Measurements from ENCODE around the gene GADL1.

The GADL1 gene

GRCh38 chr3:30699927-30700326 is 194.5 kb downstream of the GADL1 start:
- Histone ChIP-seq H3K4me3 (no peak overlapping the region), H3K27me3 (no peaks in the 10 kb centered on the region), H3K4me1 (peaks cover 0 to 18% (median 11%) of the 10 kb centered on the region in 4 donors), H3K27ac (no peak overlapping the region), H3K36me3 (peaks cover 8 to 15% (median 10%) of the 10 kb centered on the region in 3 donors), H3K9me3 (peaks cover 0 to 5% (median 0%) of the 10 kb centered on the region in 3 donors)
- intact Hi-C loops (cut with DNase I; ENCODE audit: low total_unique reads) = no loop called here
- no peak for TF ChIP-seq CTCF (IDR thresholded peaks at IDR 0.05)
- DNase-seq = no peak

- no peak for TF ChIP-seq CTCF (IDR thresholded peaks at IDR 0.05)
- Histone ChIP-seq H3K4me1 (peaks cover 0 to 22% (median 12%) of the 10 kb centered on the region in 4 donors), H3K27me3 (no peaks in the 10 kb centered on the region), H3K36me3 (peaks cover 12 to 25% (median 18%) of the 10 kb centered on the region in 3 donors), H3K9me3 (peaks cover 0 to 5% (median 0%) of the 10 kb centered on the region in 3 donors), H3K4me3 (no peak overlapping the region), H3K27ac (no peak overlapping the region)
- intact Hi-C loops (cut with DNase I; ENCODE audit: low total_unique reads) = no loop called here
- no peak for DNase-seq
These were observed 195.9 kb downstream of the GADL1 start for GRCh38 chr3:30698549-30698948.

GRCh38 chr3:30696896-30697295 is 197.6 kb downstream of the GADL1 start:
- H3K27ac ChIP-seq = no peak overlapping the region

GRCh38 chr3:30696403-30696819 is 198.1 kb downstream of the GADL1 start:
- TF ChIP-seq CTCF (IDR thresholded peaks at IDR 0.05) = no peak
- Histone ChIP-seq H3K27ac (peak overlapping the region in 1 of 2 donors; percentile 9), H3K9me3 (no peaks in the 10 kb centered on the region), H3K36me3 (peaks cover 14 to 35% (median 34%) of the 10 kb centered on the region in 3 donors), H3K4me3 (no peak overlapping the region), H3K4me1 (peaks cover 0 to 42% (median 22%) of the 10 kb centered on the region in 4 donors), H3K27me3 (no peaks in the 10 kb centered on the region)
- intact Hi-C loops (cut with DNase I; ENCODE audit: low total_unique reads) = no loop called here
- DNase-seq = no peak

More at GRCh38 chr3:30696896-30697295, 197.6 kb downstream of the GADL1 start:
- H3K27me3 ChIP-seq = no peaks in the 10 kb centered on the region
- intact Hi-C loops (cut with DNase I; ENCODE audit: low total_unique reads) = no loop called here
- no peak for TF ChIP-seq CTCF (IDR thresholded peaks at IDR 0.05)
- H3K4me3 ChIP-seq = no peak overlapping the region
- no peak for DNase-seq
- H3K4me1 ChIP-seq = peaks cover 0 to 38% (median 21%) of the 10 kb centered on the region in 4 donors
- H3K9me3 ChIP-seq = no peaks in the 10 kb centered on the region
- peaks cover 12 to 34% (median 29%) of the 10 kb centered on the region in 3 donors for H3K36me3 ChIP-seq

- H3K4me3 ChIP-seq = no peak overlapping the region
- H3K36me3 ChIP-seq = peaks cover 21 to 45% (median 43%) of the 10 kb centered on the region in 3 donors
- H3K9me3 ChIP-seq = no peaks in the 10 kb centered on the region
- intact Hi-C loops (cut with DNase I; ENCODE audit: low total_unique reads) = no loop called here
- DNase-seq = no peak
- H3K4me1 ChIP-seq = peaks cover 0 to 52% (median 27%) of the 10 kb centered on the region in 4 donors
- H3K27ac ChIP-seq = no peak overlapping the region
- H3K27me3 ChIP-seq = no peaks in the 10 kb centered on the region
- TF ChIP-seq CTCF (IDR thresholded peaks at IDR 0.05) = no peak
These were observed 199.0 kb downstream of the GADL1 start for GRCh38 chr3:30695302-30696061.

All from tibial artery (tissue), 4 donors.